Endometrial microvascular endothelial cells (primary cell): Measurements from ENCODE around the gene ATF1. TPM values are rescaled to one million over a fixed set of nuclear protein-coding genes. Genes with fewer than 3 reads are reported as not detected.
"Not testable (repeated sequence)": the region's sequence is repeated elsewhere in the genome, so short reads cannot be mapped to it uniquely, and the experiment has no call there.

Experiments
- in situ Hi-C: cut with HindIII; loops from 2 replicates; pipeline ENCODE4 v1.10.0; 2017; ENCODE audit warnings: low sequenced_read_pairs, low pct_unique_long_range_greater_than_20kb; ENCODE audit errors: inconsistent ontology term
- total RNA-seq: library from RNA; depleted of rRNA; stranded (reverse); fragments of >200 nt; gene quantifications from one replicate; pipeline ENCODE4 v1.2.3, GENCODE V29; 2015; ENCODE audit errors: inconsistent ontology term

Gene ATF1
- total RNA-seq, 1 donor from 2014 or later: 27.9 TPM

DNA sequence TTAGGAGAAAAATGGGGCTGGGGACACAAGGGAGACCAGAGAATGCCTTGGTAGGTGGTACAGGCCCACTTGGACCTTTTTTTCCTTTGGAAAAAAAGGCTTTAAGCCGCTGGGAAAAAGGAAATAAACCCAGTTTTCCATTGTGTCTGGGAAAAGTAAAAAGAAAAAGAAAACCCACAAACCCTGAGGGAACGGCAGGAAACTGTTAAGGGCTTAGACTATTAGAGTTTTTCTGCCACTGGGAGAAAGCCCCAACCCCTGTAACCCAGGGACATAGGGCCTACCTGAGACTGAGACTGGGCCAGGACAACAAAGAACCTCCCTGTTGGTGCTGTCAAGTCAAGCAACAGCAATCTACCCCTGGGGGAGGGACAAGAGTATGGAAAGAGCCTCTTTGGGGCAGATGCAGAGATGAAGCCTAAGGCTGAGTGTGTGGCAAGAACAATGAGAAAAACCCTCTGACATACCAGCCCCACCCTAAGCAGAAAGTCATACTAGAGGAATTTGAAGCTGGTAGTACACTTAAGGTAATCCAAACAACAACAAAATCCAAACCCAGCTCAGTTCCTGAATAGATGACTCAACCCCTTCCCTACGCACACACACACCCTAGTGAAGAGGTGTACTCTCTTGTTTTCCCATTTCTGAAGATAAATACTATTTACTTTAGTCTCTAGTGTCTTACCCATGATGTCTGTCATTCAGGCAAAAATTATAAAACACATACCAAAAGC lies 22.8 kb downstream of the ATF1 start:
- in situ Hi-C loops: no loop called here

DNA sequence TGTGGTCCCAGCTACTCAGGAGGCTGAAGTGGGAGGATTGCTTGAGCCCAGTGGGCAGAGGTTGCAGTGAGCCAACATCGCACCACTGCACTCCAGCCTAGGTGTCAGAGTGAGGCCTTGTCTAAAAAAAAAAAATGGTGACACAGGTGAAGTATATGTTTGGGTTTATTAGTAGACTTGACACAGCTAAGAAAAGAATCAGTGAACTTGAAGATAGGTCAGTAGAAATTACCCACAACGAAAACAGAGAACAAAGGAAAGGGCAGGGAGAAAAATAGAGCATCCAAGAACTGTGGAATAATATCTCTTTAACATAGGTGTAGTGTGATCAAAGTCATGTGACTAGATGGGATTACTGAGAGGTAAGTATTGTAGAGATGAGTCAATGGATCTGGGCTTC lies 23.7 kb downstream of the ATF1 start:
- in situ Hi-C loops: no loop called here

DNA sequence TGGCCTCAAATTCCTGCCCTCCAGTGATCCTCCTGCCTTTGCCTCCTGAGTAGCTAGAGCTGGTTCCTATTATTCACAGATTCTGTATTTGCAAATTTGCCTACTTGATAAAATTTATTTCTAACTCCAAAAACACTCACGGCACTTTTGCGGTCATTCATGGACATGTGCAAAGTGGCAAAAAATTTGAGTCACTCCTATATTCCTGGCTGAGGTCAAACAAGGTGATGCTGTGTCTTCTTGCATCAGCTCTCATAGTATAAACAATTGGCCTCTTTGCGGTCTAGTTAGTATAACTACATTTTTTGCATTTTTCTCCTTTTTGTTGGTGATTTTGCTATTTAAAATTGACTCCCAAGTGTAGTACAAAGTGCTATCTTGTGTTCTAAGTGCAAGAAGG lies 24.7 kb downstream of the ATF1 start:
- in situ Hi-C loops: no loop called here

DNA sequence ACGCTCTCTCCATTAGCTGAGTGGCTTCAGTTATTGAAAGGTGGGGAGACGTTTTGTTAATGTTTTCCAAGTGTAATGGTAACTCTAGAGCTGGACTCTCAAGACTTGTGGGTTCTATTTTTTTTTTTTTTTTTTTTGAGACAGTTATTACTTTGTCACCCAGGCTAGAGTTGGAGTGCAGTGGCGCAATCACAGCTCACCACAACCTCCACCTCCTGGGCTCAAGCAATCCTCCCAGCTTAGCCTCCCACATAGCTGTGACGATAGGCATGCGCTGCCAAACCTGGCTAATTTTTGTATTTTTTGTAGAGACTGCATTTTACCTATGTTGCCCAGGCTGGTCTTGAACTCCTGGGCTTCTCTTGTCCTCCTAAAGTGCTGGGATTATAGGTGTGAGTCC lies 26.2 kb downstream of the ATF1 start:
- in situ Hi-C loops: no loop called here

DNA sequence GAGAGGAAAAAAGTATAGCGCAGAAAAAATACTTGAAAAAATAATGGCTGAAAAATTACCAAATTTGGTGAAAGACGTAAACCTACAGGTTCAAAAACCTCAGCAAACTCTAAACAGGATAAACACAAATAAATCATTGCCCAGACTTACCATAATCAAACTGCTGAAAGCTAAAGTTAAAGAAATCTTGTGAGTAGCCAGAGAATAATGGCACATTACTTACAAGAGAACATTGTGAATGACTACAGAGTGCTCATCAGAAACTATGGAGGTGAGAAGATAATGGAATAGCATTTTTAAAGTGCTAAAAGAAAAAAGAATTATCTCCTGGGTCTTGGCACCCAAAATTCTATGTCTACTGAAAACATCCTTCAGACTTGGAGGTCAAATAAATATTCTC lies 36.0 kb downstream of the ATF1 start:
- in situ Hi-C loops: no loop called here

DNA sequence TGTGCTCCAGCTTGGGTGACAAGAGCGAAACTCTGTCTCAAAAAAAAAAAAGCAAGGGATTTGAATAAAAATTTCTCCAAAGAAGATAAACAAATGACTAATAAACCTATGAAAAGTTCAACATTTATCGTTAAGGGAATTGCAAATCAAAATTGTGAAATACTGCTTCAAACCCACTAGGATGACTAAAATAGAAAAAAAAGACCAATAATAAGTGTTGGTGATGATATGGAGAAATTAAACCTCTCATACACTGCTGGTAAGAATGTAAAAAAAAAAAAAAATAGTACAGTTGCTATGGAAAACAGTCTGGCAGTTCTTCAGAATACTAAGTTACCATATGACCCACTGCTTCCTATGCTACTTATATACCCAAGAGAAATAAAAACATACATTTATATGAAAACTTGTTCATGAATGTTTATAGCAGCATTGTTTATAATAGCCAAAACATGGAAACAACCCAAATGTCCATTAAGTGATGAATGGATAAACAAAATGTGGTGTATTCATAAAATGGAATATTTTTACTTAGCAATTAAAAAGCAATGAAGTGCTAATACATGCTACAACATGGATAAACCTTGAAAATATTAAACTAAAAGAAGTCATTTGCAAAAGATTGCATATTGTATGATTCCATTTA lies 39.5 kb downstream of the ATF1 start:
- in situ Hi-C loops: no loop called here

DNA sequence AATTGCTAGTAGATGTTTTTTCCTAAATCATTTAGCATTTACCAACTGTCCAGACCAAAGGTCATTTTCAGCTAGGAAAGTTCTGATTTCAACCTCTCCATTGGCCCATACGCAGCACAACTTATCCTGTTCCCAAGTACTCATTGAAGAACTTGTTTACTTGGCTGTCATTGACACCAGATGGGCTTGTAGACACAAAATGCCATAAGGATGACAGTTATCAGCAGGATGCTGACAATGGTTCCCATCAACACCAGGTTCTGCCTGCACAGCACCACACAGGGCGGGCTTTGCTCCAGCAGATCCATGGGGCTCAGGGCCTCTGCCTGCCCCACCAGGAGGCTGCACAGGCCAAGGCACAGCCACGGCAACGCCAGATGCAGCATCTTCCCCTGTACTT lies 42.3 kb downstream of the ATF1 start:
- in situ Hi-C loops: no loop called here

DNA sequence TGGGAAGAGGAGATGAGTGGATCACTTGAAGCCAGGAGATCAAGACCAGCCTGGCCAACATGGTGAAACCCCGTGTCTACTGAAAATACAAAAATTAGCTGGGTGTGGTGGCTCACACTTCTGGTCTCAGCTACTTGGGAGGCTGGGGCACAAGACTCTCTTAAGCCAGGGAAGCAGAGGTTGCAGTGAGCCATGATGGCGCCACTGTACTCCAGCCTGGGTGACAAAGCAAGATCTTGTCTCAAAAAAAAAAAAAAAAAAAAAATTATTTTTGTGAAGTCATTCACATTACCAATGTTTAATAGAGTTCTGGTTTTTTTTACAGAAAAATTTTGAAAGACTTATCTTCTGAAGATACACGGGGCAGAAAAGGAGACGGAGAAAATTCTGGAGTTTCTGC lies 45.2 kb downstream of the ATF1 start:
- in situ Hi-C loops: not testable (repeated sequence)

DNA sequence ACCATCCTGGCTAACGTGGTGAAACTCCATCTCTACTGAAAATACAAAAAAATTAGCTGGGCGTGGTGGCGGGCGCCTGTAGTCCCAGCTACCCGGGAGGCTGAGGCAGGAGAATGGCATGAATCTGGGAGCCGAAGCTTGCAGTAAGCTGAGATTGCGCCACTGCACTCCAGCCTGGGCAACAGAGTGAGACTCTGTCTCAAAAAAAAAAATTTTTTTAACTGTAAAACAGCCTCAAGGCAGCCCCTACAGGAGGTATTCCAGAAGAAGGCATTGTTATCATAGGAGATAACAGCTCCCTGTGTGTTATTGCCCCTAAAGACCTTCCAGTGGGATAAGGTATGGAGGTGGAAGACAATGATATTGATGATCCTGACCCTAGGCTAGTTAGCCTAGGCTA lies 51.0 kb downstream of the ATF1 start:
- in situ Hi-C loops: not testable (repeated sequence)

DNA sequence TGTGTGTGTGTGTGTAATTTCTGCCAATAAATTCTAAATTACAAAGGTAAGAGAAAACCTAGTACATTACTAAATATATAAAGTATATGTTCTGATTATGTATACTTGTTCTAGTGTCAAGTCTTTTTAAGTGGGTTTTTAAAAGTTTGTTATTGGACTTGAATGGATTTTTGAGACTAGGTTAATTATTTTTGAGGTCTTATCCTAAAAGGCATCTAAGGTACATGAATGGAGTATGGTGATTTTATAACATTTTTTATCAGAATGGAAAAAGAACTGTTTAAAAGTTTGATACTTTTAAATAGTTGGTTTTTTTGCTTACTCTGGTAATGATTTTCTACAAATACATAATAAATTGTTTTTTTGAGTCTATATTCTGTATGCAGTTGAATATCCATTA lies 56.3 kb downstream of the ATF1 start:
- in situ Hi-C loops: no loop called here

DNA sequence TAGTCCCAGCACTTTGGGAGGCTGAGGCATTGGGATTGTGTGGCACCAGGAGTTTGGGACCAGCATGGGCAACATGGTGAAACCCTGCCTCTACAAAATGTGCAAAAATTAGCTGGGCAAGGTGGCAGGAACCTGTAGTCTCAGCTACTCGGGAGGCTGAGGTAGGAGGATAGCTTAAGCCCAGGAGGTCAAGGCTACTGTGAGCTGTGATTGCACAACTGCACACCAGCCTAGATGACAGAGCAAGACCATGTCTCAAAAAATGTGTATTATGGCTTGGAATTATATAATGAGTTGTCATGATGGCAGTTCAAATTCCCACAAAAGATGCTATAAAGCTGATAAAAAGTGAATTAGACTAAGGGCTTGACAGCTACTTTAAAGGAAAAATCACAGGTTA lies 58.2 kb downstream of the ATF1 start:
- in situ Hi-C loops: no loop called here

DNA sequence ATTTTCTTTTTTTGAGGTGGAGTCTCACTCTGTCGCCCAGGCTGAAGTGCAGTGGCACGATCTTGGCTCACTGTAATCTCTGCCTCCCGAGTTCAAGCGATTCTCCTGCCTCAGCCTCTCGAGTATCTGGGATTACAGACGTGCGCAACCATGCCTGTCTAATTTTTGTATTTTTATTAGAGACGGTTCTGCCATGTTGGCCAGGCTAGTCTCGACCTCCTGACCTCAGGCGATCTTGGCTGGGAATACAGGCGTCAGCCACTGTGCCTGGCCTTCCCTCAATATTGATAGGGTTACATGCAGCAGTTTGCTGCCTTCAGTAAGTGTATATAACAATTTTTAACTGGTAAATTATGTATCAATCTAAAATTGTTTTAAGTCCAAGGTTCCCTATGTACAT lies 59.8 kb downstream of the ATF1 start:
- in situ Hi-C loops: not testable (repeated sequence)

DNA sequence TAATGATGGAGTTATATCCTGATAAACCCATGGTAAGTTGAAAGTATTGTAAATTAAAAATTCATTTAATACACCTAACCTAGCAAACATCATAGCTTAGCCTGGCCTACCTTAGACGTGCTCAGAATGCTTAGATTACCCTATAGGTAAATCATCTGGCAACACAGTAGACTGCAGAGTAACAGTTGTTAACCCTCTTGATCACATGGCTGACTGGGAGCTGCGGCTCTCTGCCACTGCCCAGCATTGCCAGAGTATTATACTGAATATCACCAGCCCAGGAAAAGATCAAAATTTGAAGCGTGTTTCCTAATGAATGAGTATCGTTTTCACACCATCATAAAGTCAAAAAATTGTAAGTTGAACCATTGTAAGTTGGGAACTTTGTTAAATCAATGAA lies 61.0 kb downstream of the ATF1 start:
- in situ Hi-C loops: no loop called here

DNA sequence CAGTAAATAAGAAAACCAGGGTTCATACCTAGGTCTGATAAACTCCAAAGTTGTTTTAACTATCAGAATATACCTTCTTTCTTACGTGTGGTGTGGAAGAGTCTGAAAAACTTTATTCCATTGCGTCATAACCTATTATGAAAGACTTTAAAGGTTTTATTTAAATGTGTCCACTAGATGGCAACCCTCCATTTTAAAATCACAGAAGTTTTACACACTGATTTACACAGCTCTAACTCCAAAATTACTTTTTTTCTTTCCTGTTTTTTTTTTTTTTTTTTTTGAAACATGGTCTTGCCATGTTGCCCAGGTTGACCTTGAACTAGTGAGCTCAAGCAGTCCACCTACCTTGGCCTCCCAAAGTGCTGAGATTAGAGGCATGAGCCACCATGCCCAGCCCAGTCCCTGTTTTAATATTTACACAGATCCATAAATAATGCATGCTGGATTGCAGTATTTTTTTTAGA lies 61.5 kb downstream of the ATF1 start:
- in situ Hi-C loops: no loop called here

DNA sequence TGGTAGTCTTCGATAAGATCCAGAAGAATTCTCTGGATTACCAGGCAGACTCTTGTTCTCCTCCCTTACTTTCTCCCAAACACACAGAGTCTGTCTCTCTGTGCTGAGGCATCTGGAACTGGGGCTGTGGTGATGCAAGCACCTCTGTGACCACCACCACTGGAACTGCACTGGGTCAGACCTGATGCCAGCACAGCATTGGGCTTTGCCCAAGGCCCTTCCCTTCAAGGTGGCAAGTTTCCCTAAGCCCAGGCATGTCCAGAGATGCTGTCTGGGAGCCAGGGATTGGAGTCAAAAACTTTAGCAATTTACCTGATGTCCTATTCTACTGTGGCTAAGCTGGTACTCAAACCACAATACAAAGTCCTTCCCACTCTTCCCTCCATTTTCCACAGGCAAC lies 64.2 kb downstream of the ATF1 start:
- in situ Hi-C loops: no loop called here

DNA sequence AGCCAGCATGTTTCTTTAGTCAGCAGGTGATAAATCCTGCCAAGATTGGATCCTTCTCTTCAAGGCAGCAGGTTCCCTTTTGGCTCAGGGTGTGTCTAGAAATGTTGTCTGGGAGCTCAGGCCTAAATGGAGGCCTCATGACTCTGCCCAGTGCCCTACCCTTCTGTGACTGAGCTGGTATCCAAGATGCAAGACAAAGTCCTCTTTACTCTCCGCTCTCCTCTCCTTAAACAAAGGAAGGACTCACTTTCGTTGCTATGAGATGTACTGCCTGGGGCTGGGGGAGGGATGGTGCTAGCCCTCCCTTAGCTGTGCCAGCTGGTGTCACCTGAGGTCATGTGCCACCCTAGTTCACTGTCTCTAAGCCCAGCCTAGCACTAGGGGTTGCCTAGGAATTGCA lies 65.0 kb downstream of the ATF1 start:
- in situ Hi-C loops: no loop called here

DNA sequence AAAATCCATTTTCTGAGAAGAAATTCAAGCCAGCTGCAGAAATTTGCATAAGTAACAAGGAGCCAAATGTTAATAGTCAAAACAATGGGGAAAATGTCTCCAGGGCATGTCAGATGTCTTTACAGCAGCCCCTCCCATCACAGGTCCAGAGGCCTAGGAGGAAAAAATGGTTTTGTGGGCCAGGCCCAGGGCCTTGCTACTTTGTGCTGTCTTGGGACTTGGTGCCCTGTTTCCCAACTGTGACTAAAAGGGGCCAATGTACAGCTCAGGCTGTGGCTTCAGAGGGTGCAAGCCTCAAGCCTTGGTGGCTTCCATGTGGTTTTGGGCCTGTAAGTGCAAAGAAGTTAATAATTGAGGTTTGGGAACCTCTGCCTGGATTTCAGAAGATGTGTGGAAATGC lies 69.9 kb downstream of the ATF1 start:
- in situ Hi-C loops: not testable (repeated sequence)

DNA sequence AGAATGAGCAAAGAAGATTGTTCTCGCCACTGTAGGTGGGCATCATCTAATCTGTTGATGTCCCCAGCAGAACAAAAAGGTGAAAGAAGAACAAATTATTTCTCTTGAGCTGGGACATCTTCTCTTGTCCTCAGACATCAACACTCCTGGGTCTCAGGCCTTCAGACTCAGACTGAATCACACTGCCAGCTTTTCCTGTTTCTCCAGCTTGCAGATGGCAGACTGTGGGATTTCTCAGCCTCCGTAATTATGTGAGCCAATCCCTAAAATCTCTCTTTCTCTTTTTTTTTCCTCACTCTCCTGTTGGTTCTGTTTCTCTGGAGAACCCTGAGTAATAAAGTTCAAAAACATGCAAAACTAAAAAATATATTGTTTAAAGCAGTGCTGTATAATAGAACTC lies 75.1 kb downstream of the ATF1 start:
- in situ Hi-C loops: no loop called here

DNA sequence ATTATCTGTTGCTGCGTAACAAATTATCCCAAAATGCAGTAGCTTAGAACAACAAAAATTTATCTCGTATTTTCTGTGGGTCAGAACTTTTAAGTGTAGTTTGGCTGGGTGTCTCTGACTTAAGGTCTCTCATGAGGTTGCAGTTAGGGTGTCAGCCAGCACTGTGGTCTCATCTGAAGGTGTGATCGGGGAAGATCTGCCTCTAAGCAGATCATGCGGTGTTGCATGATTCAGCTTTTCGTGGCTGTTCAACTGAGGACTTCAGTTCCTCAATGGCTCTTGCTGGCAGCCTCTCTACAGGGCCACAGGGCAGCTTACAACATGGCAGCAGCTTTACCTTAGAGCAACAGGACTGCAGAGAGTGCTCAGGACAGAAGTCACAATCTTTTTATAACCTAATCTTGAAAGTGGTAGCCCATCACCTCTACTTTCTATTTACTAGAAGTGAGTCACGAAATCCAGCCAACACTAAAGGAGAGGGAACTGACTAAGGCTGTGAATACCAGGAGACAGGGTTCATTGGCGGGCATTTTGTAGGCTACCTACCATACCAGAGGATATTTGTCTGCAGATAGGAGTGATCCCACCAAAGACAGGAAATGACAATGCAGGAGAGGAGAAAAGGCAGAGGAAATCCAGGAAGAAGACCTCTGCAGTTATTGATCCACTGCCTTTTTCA lies 77.0 kb downstream of the ATF1 start:
- in situ Hi-C loops: no loop called here
